Measurements from ENCODE around the gene LYG2.

- TF ChIP-seq CTCF (IDR thresholded peaks at IDR 0.05) (no peak), POLR2A (IDR thresholded peaks at IDR 0.05) (no peak)
Measured at GRCh38 chr2:99242151-99242550, 13.3 kb downstream of the LYG2 start.

Measured in right lobe of liver (tissue), 4 donors.